NCI-H2081 treated with DMSO at 0.1 percent for 48 hours (cell line): Measurements from ENCODE around the gene CNTNAP2.
"Not testable (repeated sequence)": the region's sequence is repeated elsewhere in the genome, so short reads cannot be mapped to it uniquely, and the experiment has no call there.

Experiments
- DNase-seq: peaks from one replicate; lab custom pipeline; 2025; lab: John Stamatoyannopoulos, UW

Gene CNTNAP2

GRCh38 chr7:146146831-146147486 lies 30.4 kb downstream of the CNTNAP2 start:
- no peak for DNase-seq

GRCh38 chr7:146150153-146150552 lies 33.6 kb downstream of the CNTNAP2 start:
- no peak for DNase-seq

- no peak for DNase-seq
These were observed 55.5 kb downstream of the CNTNAP2 start for GRCh38 chr7:146172112-146172511.

GRCh38 chr7:146175716-146176115 lies 59.1 kb downstream of the CNTNAP2 start:
- no peak for DNase-seq

GRCh38 chr7:146176860-146177259 lies 60.3 kb downstream of the CNTNAP2 start:
- no peak for DNase-seq

- DNase-seq, result no peak
These were observed 60.7 kb downstream of the CNTNAP2 start for GRCh38 chr7:146177301-146177700.

GRCh38 chr7:146185844-146186243 lies 69.2 kb downstream of the CNTNAP2 start:
- no peak for DNase-seq

GRCh38 chr7:146191428-146191827 lies 74.8 kb downstream of the CNTNAP2 start:
- DNase-seq, result not testable (repeated sequence)

GRCh38 chr7:146201945-146202344 lies 85.3 kb downstream of the CNTNAP2 start:
- DNase-seq, result no peak

- no peak for DNase-seq
These were observed 89.7 kb downstream of the CNTNAP2 start for GRCh38 chr7:146206270-146206669.

GRCh38 chr7:146208492-146208891 lies 91.9 kb downstream of the CNTNAP2 start:
- no peak for DNase-seq

- DNase-seq, result no peak
These were observed 98.2 kb downstream of the CNTNAP2 start for GRCh38 chr7:146214842-146215241.

GRCh38 chr7:146216396-146217041 lies 99.9 kb downstream of the CNTNAP2 start:
- DNase-seq, result no peak

GRCh38 chr7:146223851-146224250 lies 107.2 kb downstream of the CNTNAP2 start:
- DNase-seq, result no peak

- DNase-seq, result no peak
These were observed 116.0 kb downstream of the CNTNAP2 start for GRCh38 chr7:146232604-146233003.

GRCh38 chr7:146235195-146235594 lies 118.6 kb downstream of the CNTNAP2 start:
- no peak for DNase-seq

- no peak for DNase-seq
These were observed 126.1 kb downstream of the CNTNAP2 start for GRCh38 chr7:146242661-146243060.

GRCh38 chr7:146247991-146248390 lies 131.4 kb downstream of the CNTNAP2 start:
- DNase-seq, result not testable (repeated sequence)

GRCh38 chr7:146248744-146249143 lies 132.1 kb downstream of the CNTNAP2 start:
- not testable (repeated sequence) for DNase-seq

GRCh38 chr7:146249272-146249671 lies 132.7 kb downstream of the CNTNAP2 start:
- no peak for DNase-seq

GRCh38 chr7:146255609-146256008 lies 139.0 kb downstream of the CNTNAP2 start:
- no peak for DNase-seq

- no peak for DNase-seq
These were observed 145.9 kb downstream of the CNTNAP2 start for GRCh38 chr7:146262527-146262926.

- DNase-seq, result no peak
These were observed 160.3 kb downstream of the CNTNAP2 start for GRCh38 chr7:146276888-146277287.

- no peak for DNase-seq
These were observed 168.8 kb downstream of the CNTNAP2 start for GRCh38 chr7:146285418-146285817.
